LNCAP (cell line): ENCODE results near the gene TGFBR3L.

Source experiments
- CTCF ChIP-seq: fragments of 450-650 bp; IDR thresholded peaks from 2 replicates; pipeline ENCODE4 v1.5.1; 2017; ENCODE audit warnings: mild to moderate bottlenecking

TGFBR3L gene

DNA sequence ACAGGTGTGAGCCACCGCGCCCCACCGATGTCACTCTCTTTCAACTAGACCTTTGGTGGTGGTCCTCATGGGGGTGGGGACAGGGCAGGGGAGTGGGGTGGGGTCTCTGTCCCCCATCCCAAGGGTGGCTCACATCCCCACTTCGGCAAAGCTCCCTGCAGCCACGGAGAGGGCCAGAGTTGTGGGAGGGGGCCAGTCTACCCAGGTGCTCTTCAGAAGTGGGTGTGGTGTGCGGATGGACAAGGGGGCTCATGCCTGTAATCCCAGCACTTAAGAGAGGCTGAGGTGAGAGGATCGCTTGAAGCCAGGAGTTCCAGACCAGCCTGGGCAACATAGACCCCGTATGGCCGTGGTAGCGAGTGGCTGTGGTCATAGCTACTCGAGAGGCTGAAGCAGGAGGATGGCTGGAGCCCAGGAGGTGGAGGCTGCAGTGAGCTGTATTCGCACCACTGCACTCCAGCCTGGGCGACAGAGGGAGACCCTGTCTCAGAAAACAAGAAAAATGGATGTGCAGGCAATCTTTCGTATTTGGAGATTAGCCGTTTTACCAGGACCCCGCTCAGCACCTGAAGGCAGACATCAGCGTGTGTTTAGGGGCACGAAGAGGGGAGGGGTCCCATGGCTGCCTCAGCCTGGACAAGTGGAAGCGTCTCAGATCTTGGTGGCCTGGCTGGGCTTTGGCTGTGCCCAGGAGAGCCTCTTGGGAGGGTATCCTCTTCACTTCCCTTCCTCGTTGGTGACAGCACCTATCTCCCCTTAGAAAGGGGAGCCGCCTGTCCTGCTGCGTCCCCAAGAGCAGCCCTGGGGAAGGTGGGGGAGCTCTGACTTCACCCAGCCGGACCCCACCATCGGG lies 846 bp downstream of the TGFBR3L start:
- TF ChIP-seq CTCF, result no peak

DNA sequence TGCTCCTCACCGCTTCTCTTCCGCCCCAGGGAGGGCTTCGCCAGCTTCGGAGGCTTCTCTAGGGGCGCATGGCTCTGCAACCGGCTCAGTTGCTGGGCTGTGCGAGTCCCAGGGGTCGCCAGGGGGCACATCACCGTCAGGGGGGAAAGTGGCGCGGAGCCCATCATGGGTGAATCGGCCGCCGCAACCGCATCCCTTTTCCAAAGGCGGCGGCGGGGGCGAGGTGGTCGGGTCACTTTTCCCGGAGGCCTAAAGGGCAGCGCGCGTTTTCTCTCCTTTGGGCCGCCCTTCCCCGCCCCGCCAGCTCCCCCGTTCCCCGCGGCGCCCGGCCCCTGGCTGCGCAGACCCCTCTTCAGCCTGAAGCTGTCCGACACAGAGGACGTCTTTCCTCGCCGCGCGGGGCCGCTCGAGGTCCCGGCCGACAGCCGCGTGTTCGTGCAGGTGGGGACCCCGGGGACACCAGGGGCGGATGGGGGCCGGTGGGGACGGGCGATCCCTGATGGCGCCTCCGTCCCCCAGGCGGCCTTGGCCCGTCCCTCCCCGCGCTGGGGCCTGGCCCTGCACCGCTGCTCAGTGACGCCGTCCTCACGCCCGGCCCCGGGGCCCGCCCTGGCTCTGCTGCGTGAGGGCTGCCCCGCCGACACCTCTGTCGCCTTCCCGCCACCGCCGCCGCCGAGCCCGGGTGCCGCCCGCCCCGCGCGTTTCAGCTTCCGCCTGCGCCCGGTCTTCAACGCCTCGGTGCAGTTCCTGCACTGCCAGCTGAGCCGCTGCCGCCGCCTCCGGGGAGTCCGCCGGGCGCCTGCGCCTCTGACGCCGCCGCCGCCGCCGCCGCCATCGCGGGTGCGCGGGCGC lies 1.7 kb downstream of the TGFBR3L start:
- TF ChIP-seq CTCF, result no peak

DNA sequence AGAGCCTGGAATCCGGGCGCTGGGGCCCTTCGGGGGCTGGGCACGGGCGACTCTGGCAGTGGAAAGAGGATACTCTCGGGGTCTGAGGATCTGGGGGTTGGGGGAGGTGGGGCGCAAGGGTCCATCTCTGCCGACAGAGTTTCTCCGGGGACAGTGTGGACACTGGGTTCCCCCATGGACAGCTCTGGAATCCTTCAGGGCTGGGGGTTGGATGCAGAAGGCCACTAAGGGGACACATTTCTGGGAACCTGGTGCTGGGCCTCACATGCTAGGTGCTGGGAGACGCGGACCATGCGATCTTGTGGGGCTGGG lies 2.3 kb downstream of the TGFBR3L start:
- no peak for TF ChIP-seq CTCF

DNA sequence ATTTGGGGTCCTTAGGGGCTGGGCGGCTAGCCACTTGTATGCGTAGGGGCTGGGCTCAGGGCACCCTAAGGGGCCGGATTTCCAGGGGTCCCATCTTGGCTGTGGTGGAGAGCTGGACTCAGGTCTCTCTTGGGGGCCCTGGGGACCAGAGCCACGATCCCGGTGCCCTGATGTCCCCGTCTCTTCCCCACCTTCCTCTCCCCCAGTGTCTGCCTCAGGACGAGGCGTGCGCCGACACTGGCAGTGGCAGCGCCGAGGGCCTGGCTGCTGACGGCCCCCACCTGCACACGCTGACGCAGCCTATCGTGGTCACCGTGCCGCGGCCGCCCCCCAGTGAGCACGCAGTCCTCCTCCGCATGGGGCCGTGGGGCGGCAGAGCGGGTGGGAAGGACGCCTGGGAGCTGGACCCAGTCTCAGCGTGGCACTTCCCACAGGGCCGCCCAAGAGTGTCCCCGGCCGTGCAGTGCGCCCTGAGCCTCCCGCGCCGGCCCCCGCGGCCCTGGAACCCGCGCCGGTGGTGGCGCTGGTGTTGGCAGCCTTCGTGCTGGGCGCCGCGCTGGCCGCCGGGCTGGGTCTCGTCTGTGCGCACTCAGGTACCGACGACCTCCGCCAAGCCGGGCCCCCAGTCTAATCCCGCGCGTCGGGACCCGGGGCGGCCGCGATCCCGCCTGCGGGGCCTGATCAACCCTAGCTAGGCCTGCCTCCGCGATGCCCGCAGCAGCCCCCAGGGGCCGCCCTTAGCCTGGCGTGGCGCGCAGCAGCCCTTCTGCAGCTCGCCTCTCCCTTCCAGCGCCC lies 2.8 kb downstream of the TGFBR3L start:
- no peak for TF ChIP-seq CTCF

- no peak for TF ChIP-seq CTCF
Measured at GRCh38 chr19:7918615-7919421, 4.2 kb downstream of the TGFBR3L start.

GRCh38 chr19:7919610-7920518 lies 5.2 kb downstream of the TGFBR3L start, which contains the start of gene SNAPC2:
TSS of gene SNAPC2 (plus strand) at chr19:7920338. CDS start at chr19:7920367, 29 bp downstream.
- TF ChIP-seq CTCF, result no peak
